ENCODE data around the gene CACNB2. TPM values are rescaled to one million over a fixed set of nuclear protein-coding genes. Genes with fewer than 3 reads are reported as not detected.
"Not testable (repeated sequence)": the region's sequence is repeated elsewhere in the genome, so short reads cannot be mapped to it uniquely, and the experiment has no call there.

The CACNB2 gene
- total RNA-seq, 2 donors from 2014 or later = 16.8 to 21.6 TPM

GRCh38 chr10:18563003-18563726, 422.9 kb downstream of the CACNB2 start:
- no peak for DNase-seq (ENCODE audit: low spot score)
- intact Hi-C loops (cut with DNase I) = loop anchor here in 1 of 2 donors (10.0 kb wide), 1 partner anchor 632 kb away; no protein-coding TSS in a partner anchor

GRCh38 chr10:18565006-18565405, 424.8 kb downstream of the CACNB2 start:
- intact Hi-C loops (cut with DNase I) = loop anchor here in 1 of 2 donors (10.0 kb wide), 1 partner anchor 630 kb away; no protein-coding TSS in a partner anchor
- no peak for DNase-seq (ENCODE audit: low spot score)

GRCh38 chr10:18566177-18566576, 426.0 kb downstream of the CACNB2 start:
- intact Hi-C loops (cut with DNase I) = loop anchor here in 1 of 2 donors (10.0 kb wide), 1 partner anchor 629 kb away; no protein-coding TSS in a partner anchor
- no peak for DNase-seq (ENCODE audit: low spot score)

GRCh38 chr10:18567343-18567856, 427.2 kb downstream of the CACNB2 start:
- intact Hi-C loops (cut with DNase I) = loop anchor here in 1 of 2 donors (10.0 kb wide), 1 partner anchor 627 kb away; no protein-coding TSS in a partner anchor

DNA sequence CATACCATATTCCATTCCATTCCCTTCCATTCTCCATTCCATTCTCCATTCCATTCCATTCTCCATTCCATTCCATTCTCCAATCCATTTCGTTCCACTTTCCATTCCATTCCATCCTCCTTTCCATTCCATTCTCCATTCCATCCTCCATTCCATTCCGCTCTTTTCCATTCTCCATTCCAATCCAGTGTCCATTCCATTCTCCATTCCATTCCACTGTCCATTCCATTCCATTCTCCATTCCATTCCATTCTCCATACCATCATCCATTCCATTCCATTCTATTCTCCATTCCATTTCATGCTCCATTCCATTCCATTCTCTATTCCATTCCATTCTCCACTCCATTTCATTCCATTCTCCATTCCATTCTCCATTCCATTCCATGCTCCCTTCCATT, 430.2 kb downstream of the CACNB2 start:
- intact Hi-C loops (cut with DNase I); DNase-seq (ENCODE audit: low spot score): not testable (repeated sequence)

More at GRCh38 chr10:18567343-18567856, 427.2 kb downstream of the CACNB2 start:
- no peak for DNase-seq (ENCODE audit: low spot score)

DNA sequence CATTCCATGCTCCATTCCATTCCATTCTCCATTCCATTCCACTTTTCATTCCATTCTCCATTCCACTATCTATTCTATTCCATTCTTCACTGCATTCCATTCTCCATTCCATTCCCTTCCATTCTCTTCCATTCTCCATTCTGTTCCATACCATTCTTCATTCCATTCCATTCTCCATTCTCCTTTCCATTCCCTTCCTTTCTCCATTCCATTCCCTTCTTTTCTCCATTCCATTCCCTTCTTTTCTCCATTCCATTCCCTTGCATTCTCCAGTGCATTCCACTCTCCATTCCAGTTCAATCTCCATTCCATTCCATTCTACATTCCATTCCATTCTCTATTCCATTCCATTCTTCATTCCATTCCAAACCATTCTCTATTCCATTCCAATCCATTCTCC, 430.9 kb downstream of the CACNB2 start:
- no peak for DNase-seq (ENCODE audit: low spot score)

GRCh38 chr10:18571780-18572179, 431.6 kb downstream of the CACNB2 start:
- DNase-seq (ENCODE audit: low spot score) = no peak
- intact Hi-C loops (cut with DNase I) = no loop called here

More for the DNA sequence above, 430.9 kb downstream of the CACNB2 start:
- intact Hi-C loops (cut with DNase I) = no loop called here

GRCh38 chr10:18572959-18573561, 432.8 kb downstream of the CACNB2 start:
- intact Hi-C loops (cut with DNase I) = no loop called here
- DNase-seq (ENCODE audit: low spot score) = no peak

- DNase-seq (ENCODE audit: low spot score) = no peak
- intact Hi-C loops (cut with DNase I) = loop anchor here in 1 of 2 donors (5.0 kb wide), 1 partner anchor 271 kb away; no protein-coding TSS in a partner anchor
These were observed 436.4 kb downstream of the CACNB2 start for GRCh38 chr10:18576586-18576985.

- no peak for DNase-seq (ENCODE audit: low spot score)
- intact Hi-C loops (cut with DNase I) = loop anchor here in 1 of 2 donors (5.0 kb wide), 1 partner anchor 269 kb away; no protein-coding TSS in a partner anchor
These were observed 437.8 kb downstream of the CACNB2 start for GRCh38 chr10:18577823-18578685.

DNA sequence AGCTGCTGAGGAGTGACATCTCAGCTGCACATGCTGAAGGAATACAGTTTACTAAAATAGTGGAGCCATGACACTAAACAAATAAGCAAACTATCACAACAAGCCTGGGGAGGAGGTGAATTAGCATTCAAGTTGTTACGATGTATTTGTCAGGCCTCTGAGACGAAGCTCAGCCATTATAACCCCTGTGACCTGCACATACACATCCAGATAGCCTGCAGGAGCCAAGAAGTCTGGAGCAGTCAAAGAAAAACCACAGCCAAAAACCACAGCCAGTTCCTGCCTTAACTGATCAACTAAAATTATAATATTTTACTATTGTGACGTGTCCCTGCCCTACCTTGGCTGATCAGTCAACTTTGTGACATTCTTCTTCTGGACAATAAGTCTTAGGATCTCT, 442.6 kb downstream of the CACNB2 start:
- intact Hi-C loops (cut with DNase I) = no loop called here
- no peak for DNase-seq (ENCODE audit: low spot score)

GRCh38 chr10:18583575-18584270, 443.5 kb downstream of the CACNB2 start:
- DNase-seq (ENCODE audit: low spot score) = no peak
- intact Hi-C loops (cut with DNase I) = no loop called here

DNA sequence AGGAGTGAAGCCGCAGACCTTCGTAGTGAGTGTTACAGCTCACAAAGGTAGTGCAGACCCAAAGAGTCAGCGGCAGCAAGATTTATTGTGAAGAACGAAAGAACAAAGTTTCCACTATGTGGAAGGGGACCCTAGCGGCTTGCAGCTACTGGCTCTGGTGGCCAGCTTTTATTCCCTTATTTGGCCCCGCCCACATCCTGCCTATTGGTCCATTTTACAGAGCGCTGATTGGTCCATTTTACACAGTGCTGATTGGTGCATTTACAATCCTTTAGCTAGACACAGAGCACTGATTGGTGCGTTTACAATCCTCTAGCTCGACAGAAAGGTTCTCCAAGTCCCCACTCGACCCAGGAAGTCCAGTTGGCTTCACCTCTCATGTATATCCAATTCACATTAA, 446.4 kb downstream of the CACNB2 start:
- DNase-seq (ENCODE audit: low spot score); intact Hi-C loops (cut with DNase I): not testable (repeated sequence)

- intact Hi-C loops (cut with DNase I); DNase-seq (ENCODE audit: low spot score): not testable (repeated sequence)
These were observed 450.9 kb downstream of the CACNB2 start for GRCh38 chr10:18591141-18591540.

Other genes starting within 250 kb of the CACNB2 start
- gene SLC39A12, start 188.5 kb upstream of the CACNB2 start, total RNA-seq = under 1 TPM; 0.10 to 0.32 TPM

Data from posterior vena cava (tissue), 2 donors.